Esophagus squamous epithelium (tissue), 5 donors: ENCODE data around the gene CYTL1. TPM values are rescaled to one million over a fixed set of nuclear protein-coding genes. Genes with fewer than 3 reads are reported as not detected.

Source experiments
- DNase-seq: peaks from one replicate; lab custom pipeline; 2025; lab: John Stamatoyannopoulos, UW
- H3K27ac ChIP-seq, 4 donors: fragments of 200-600 bp; sonication (generic); one replicate each; pipeline ENCODE4 v1.5.1; 2016 to 2019; ENCODE audit warnings: mild to moderate bottlenecking in 1 of 4
- H3K27me3 ChIP-seq, 4 donors: fragments of 200-600 bp; sonication (generic); 1 replicate in 3 of 4; 2 replicates in 1 of 4; pipeline versions ENCODE4 v1.5.1 to v1.6.0; 2017 to 2021; ENCODE audit warnings: antibody characterized with exemption in 1 of 4
- H3K36me3 ChIP-seq, 3 donors: fragments of 200-600 bp; sonication (generic); one replicate each; pipeline ENCODE4 v1.5.1; 2016 to 2019
- H3K4me1 ChIP-seq, 3 donors: fragments of 200-600 bp; sonication (generic); one replicate each; pipeline ENCODE4 v1.5.1; 2017 to 2019
- H3K4me3 ChIP-seq, 4 donors: fragments of 200-600 bp; sonication (generic); 1 replicate in 3 of 4; 2 replicates in 1 of 4; pipeline ENCODE4 v1.5.1; 2016 to 2019; ENCODE audit warnings: mild to moderate bottlenecking in 2 of 4, moderate library complexity in 1 of 4
- H3K9me3 ChIP-seq, 3 donors: fragments of 200-600 bp; sonication (generic); one replicate each; pipeline ENCODE4 v1.5.1; 2016 to 2019
- CTCF ChIP-seq, 6 experiments: fragments of 450-650 bp in 4 of 6; fragments of 200-600 bp in 2 of 6; sonication (generic) in 2 of 6; IDR thresholded peaks; one replicate each; pipeline ENCODE4 v1.5.1; 2016 to 2019; ENCODE audit warnings: antibody characterized with exemption in 6 of 6, mild to moderate bottlenecking in 4 of 6, moderate library complexity in 4 of 6
- POLR2A ChIP-seq, 4 donors: fragments of 450-650 bp; IDR thresholded peaks; one replicate each; pipeline ENCODE4 v1.6.1; 2017; ENCODE audit warnings: antibody characterized with exemption in 4 of 4, mild to moderate bottlenecking in 4 of 4, moderate library complexity in 3 of 4
- WGBS, 2 donors: methylation state at CpG; one replicate each; pipeline ENCODE4 v1.1.5; 2018; 5-methylcytosine and 5-hydroxymethylcytosine counted together
- intact Hi-C: fragments of 100-400 bp; cut with DNase I; formaldehyde crosslinking; loops from one replicate; pipeline ENCODE4 v1.15.0; 2022
- total RNA-seq, 4 donors: library from RNA; depleted of rRNA; stranded (reverse); fragments of >200 nt; gene quantifications; one replicate each; pipeline ENCODE4 v1.1.0, GENCODE V29; 2016
- donor health status: DM: yes; HTN: yes; CAD: no.

CYTL1 gene
- total RNA-seq, 4 donors from 2014 or later = 1.0 to 2.5 TPM; not detected in 2

- intact Hi-C loops = no loop called here
Observed at GRCh38 chr4:4995103-4995907, 24.0 kb downstream of the CYTL1 start.

GRCh38 chr4:4994312-4995097, 24.8 kb downstream of the CYTL1 start:
- Histone ChIP-seq H3K4me1 (peaks cover 0 to 28% (median 9%) of the 10 kb centered on the region in 3 donors), H3K9me3 (no peaks in the 10 kb centered on the region), H3K27ac (no peak overlapping the region), H3K36me3 (no peaks in the 10 kb centered on the region), H3K27me3 (peaks cover 0 to 22% (median 0%) of the 10 kb centered on the region in 4 donors), H3K4me3 (no peak overlapping the region)
- WGBS, 2 donors = 58 to 65% methylated on average over 16 to 18 of the region's 18 CpGs
- no peak for DNase-seq
- intact Hi-C loops = no loop called here
- TF ChIP-seq CTCF (IDR thresholded peaks at IDR 0.05) (no peak), POLR2A (IDR thresholded peaks at IDR 0.05) (no peak)

More at GRCh38 chr4:4995103-4995907, 24.0 kb downstream of the CYTL1 start:
- Histone ChIP-seq H3K4me3 (no peak overlapping the region), H3K36me3 (no peaks in the 10 kb centered on the region), H3K9me3 (no peaks in the 10 kb centered on the region), H3K4me1 (peaks cover 0 to 28% (median 9%) of the 10 kb centered on the region in 3 donors), H3K27ac (no peak overlapping the region), H3K27me3 (peaks cover 0 to 22% (median 0%) of the 10 kb centered on the region in 4 donors)
- no peak for DNase-seq
- TF ChIP-seq POLR2A (IDR thresholded peaks at IDR 0.05) (no peak), CTCF (IDR thresholded peaks at IDR 0.05) (peak; percentile 54 to 85 (median 77))
- WGBS, 2 donors = 18 to 49% methylated on average over 9 to 12 of the region's 22 CpGs

GRCh38 chr4:4992833-4993232, 26.4 kb downstream of the CYTL1 start:
- Histone ChIP-seq H3K36me3 (no peaks in the 10 kb centered on the region), H3K4me3 (no peak overlapping the region), H3K27me3 (peaks cover 0 to 22% (median 0%) of the 10 kb centered on the region in 4 donors), H3K4me1 (peaks cover 0 to 28% (median 9%) of the 10 kb centered on the region in 3 donors), H3K9me3 (no peaks in the 10 kb centered on the region), H3K27ac (no peak overlapping the region)
- TF ChIP-seq POLR2A (IDR thresholded peaks at IDR 0.05) (no peak), CTCF (IDR thresholded peaks at IDR 0.05) (no peak)
- WGBS, 2 donors = 94% methylated on average over 5 of the region's 5 CpGs; no CpG with 5 or more reads in 1 of the 2 donors
- no peak for DNase-seq
- intact Hi-C loops = no loop called here

- DNase-seq = no peak
- intact Hi-C loops = no loop called here
- 63 to 85% methylated on average over 14 of the region's 14 CpGs for WGBS, 2 donors
- Histone ChIP-seq H3K4me1 (peaks cover 0 to 28% (median 9%) of the 10 kb centered on the region in 3 donors), H3K36me3 (no peaks in the 10 kb centered on the region), H3K9me3 (no peaks in the 10 kb centered on the region), H3K4me3 (no peak overlapping the region), H3K27ac (peak overlapping the region in 3 of 4 donors; percentile 48 to 90 (median 76)), H3K27me3 (peaks cover 0 to 22% (median 0%) of the 10 kb centered on the region in 4 donors)
- TF ChIP-seq CTCF (IDR thresholded peaks at IDR 0.05) = no peak
- TF ChIP-seq POLR2A (IDR thresholded peaks at IDR 0.05) = no peak
Observed at GRCh38 chr4:4991541-4992099, 27.6 kb downstream of the CYTL1 start.
